Endometrium (tissue), 2 donors: ENCODE results near the gene ZDHHC24.

Experiments used
- FAIRE-seq: peaks from 2 replicates; lab custom pipeline; 2012; peaks lifted over from hg19 to GRCh38; lab: Jason Lieb, UNC
- donor health status: control.
- donor health status: control.

The ZDHHC24 gene

DNA sequence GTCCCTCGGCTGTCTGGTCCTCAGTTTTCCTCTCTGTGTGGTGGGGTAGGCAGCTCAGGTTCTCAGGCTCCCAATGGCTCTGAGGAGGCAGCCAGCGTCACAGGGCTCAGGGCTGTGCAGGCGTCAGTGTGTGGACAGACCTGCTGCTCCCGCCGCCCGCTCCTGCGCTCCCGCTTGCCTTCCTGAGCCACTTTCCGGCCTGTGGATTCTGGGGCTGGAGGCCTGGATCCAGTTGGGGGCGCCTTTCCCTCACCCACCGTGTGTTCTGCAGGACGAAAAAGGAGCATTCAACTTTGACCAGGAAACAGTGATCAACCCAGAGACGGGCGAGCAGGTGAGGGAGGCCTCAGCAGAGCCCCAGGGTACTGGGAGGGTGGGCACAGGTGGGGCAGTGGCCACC is 50.9 kb downstream of the ZDHHC24 start:
- no peak for FAIRE-seq

DNA sequence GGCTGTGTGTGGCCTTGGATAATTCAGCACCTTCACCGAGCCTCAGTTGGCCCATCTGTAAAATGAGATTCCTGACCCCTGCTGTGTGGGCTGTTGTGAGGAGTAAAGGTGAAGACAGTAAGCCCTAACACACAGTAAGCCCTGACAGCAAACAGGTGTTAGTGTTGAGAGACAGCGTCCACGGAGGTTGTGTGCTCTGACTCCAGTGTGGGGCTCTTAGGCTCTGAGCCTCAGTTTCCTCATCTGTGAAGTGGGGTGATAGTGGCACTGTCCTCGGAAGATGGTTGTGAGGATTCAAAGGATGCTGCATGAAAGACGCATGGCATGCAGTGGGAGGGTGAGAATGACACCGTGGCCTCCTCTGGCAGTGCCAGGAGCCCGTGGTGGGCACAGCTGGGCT is 51.4 kb downstream of the ZDHHC24 start:
- FAIRE-seq = no peak

DNA sequence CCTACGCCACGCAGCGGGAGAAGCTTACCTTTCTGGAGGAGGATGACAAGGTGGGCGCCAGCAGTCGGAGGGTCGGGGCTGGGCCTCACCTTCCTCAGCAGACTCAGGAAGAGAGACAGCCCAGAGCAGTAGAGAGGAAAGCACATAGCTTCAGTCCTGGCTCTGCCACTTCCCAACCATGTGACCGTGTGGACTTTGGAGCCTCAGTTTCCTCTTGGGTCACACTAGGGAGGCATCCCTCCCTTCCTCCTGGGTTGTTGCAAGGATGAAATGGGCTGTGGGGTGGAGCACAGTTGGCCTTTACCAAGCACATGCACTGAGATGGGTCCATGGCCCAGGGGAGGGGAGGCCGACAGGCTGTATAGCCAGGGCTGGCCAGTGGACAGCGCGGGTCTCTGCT is 52.7 kb downstream of the ZDHHC24 start:
- FAIRE-seq = no peak

DNA sequence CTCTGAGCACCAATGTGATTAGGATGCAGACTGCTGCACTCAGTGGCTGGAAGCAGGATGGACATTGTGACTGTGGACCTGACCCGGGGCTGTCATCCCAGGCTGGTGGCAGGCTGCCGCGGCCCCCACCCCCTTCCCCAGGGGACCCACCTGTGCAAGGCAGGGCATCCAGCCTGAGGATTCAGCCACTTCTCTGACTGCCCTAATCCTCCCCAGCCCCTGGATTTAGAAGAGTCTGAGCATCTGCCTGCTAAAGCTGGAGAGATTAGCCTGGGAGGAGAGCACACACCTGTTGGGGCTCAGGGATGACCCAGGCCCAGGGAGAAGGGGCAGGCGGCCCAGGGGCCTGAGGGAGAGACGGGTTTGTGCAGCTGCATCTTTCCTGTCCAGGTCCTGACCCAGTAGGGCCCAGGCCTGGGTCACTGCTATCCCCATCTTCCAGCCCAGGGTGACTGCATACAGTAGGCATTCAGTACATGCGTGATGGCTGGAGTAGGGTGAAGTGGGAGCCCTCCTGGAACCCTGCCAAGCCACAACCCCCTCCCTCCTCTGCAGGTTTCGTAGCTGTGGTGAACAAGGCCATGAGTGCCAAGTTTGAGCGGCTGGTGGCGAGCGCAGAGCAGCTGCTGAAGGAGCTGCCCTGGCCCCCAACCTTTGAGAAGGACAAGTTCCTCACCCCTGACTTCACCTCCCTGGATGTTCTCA is 53.5 kb downstream of the ZDHHC24 start:
- FAIRE-seq = no peak

DNA sequence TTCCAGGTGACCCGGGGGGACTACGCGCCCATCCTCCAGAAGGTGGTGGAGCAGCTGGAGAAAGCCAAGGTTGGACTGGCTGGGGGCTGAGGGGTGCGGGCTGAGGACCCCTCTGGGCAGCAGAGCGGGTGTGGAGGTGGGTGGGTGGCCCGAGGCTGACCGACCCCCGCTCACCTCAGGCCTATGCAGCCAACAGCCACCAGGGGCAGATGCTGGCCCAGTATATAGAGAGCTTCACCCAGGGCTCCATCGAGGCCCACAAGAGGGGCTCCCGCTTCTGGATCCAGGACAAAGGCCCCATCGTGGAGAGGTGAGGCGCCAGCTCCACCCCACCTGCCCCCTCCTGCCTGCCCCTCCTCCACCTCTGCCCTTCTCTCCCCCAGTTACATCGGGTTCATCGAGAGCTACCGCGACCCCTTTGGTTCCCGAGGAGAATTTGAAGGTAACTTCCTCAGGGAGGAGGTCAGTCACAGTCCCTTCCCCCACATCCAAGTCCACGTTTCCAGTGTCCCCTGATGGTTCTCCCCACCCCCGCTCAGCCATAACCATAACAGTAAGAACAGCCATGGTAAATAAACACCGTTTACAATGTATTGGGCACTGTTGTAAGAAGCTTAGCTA is 54.4 kb downstream of the ZDHHC24 start:
- no peak for FAIRE-seq

DNA sequence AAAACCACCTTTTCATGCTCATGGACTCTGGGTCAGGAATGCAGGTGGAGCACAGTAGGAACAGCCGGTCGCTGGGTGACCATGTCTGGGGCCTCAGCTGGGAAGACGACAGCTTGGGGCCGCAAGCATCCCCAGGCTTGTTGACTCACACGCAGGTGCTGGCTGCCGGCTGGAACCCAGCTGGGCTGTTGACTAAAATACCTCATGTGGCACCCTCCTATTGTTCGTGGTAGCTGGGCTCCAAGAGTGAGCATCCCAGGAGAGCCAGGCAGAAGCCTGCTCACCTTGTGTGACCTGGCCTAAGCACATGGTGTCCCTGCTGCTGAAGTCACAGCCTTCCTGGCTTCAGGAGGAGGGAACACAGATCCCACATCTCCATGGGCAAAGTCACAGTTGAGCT is 56.2 kb downstream of the ZDHHC24 start:
- FAIRE-seq = no peak

DNA sequence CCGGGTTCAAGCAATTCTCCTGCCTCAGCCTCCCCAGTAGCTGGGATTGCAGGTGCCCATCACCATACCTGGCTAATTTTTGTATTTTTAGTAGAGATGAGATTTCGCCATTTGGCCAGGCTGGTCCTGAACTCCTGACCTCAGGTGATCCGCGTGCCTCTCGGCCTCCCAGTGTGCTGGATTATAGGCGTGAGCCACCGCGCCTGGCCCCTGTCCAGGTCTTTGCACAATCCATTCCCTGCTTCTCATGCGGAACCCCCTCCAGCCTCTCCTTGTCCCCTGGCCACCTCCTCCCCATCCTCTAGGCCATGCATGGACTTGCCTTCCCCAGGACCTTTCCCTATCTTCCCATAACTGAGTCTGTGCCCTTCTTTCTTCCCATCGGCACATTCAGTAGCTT is 56.9 kb downstream of the ZDHHC24 start:
- FAIRE-seq = no peak

DNA sequence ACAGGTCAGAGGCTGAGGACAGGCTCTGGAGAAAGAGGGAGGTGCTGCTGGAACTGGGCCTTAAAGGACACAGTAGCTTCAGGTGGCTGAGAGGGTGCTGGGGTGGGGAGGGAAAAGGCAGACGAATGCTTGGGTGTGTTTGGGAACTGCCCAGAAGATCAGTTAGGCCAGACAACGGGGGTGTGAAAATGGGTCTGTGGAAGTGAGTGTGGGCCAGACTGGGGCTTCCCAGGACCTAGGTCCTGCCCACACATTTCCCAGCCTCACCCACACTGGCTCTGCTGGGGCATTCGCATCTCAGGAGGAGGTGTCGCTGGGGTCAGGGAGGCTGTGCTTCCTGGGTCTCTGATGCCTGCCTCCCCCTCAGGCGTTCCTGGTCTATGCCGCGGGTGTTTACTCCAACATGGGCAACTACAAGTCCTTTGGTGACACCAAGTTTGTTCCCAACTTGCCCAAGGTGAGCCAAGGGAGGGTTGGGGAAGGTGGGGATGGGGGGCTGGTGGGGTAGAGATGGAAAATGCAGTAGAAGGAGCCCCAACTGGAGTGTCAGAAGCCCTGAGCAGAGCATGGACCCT is 61.0 kb downstream of the ZDHHC24 start:
- FAIRE-seq = no peak

DNA sequence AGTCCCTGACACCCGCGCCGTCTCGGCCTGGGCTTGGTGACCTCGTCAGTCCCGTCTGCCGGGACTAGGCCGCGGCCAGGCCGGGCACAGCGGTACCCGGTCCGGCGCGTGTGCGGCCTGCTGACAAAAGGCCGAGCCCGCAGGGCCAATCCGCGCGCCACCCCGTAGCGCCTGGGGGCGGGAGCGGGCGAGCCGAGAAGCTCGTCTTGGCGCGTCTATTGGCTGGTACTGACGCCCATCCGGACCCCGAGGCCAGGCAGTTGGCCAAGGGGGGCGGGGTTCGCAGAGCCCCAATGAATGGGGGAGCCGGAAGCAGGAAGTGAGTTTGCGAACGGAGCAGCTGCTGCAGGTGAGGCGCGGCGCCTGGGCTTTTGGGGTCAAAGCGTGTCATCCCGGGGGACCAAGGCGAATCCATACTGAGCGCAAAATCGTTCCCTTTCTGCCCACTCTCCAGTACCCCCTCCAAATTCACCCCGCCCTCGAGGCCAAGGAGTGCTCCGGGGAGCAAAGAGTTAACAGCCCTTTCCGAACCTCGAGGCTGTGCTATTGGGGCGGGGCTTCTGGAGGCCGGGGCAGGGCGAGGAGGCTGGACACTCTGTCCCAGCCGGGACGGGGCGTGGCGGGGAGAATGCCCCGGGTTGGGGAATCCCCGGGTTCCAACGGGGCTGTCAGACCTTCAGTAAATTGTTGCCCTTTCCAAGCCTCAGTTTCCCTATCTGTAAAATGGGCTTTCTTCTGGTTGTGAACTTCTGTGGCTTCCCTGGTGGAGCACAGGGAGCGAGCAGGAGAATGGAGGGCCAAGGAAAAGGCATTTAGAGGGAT is 65.5 kb downstream of the ZDHHC24 start, which contains the start of gene DPP3:
DPP3 (plus strand) TSS at position 318 of the 822 bp plus-strand sequence. CDS start 1,767 bp downstream, outside the sequence.
- FAIRE-seq = no peak

DNA sequence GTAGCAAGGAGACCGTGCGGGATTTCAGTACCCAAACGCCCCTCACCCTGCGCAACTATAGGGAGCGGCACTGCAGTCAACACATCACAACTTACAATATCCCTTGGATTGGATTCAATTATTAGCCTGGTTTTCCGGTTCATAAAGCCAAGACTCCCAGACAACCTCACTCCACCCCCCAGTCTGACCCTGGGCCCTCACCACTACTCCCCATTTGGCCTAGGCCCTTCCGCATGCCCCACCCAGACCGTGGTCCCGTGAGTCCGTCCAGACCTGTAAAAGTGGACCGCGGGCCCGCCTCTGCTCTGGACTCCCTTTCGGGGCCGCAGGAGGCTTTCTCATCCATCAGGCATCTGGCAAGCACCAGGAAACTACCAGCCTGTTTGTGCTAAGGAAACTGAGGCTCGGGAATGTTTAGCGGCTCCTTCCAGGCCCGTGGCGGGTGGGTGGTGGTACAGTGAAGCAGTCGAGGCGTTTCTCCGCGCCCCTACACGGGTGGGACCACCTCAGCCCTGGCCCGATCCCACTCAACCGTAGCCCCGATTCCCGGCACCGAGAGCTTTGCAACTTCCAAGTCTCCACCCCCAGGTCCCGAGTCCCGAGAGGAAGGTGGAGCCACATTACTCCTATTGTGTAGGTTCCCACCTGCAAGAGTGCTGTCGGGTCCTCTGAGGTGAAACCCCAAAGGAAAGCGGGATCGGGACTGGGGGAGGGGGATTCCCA is 66.3 kb downstream of the ZDHHC24 start:
- FAIRE-seq = no peak

DNA sequence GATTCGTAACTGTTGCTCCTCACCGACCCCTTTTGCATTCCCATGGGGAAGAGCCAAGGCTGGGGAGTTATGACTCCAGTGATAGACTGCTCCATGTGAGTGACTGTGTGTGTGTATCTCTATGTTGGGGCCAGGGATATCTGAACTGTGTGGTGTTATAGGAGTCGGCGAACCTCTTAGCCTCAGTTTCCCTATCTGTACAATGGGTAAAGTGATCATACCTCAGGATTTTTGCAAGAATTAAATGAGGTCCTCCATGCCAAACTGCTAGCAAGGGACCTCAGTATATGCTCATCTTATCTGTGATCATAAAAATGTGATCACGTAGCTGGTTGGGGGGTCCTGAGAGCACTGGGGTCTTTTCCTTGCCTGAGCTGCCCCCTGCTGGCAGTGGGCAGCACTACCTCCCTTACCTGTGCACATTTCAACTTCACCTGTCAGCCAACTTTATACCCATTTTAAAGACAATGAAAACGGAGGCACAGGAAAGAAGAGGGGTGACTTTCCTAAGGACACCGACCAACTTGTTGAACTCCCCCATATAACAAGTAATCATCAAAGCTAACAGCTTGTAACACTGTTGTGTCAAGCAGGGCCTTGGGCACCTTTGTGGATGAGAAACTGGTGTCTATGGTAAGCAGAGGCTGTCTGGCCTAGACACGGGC is 67.0 kb downstream of the ZDHHC24 start:
- no peak for FAIRE-seq

DNA sequence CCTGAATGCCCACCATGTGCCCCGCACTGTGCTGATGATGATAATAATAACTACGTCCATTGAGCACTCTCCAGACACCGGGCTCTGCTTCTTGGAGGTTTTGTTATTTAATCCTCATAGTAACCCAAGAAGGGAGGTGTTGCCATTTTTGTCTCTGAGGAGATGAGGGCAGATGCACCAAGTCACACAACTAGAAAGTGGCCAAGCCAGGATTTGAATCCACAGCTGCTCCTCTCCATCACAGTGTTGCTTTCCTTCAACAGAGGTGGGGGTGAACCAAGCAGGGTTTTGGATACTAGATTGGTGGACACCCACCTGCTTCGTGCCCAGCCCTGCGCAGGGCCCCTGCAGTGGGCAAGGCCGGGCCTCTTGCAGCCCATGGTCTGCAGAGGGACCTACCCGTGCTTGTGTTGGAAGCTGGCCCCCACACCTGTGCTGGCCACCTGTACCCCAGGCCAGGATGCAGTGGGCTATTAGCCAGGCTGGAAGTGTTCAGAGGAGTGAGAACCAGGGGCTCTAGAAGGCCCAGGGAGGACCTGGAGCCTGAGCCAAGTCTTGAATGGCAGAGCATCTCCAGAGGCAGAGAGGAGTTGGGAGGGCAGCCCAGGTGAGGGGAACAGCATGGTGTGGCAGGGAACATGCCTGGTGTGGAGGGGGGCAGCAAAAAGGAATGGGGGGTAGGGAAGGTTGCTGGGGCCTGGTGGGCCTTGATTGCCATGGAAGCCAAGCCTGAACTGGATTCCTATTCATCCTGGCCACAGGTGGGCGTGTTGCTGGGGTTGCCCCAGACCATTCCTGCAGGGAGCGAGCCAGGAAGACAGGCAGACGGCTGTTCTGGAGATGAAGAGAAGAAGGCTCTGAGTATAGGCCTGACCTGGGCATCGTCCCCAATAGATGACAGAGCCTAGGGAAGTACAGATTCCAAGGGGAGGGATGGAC is 68.3 kb downstream of the ZDHHC24 start:
- FAIRE-seq = no peak

DNA sequence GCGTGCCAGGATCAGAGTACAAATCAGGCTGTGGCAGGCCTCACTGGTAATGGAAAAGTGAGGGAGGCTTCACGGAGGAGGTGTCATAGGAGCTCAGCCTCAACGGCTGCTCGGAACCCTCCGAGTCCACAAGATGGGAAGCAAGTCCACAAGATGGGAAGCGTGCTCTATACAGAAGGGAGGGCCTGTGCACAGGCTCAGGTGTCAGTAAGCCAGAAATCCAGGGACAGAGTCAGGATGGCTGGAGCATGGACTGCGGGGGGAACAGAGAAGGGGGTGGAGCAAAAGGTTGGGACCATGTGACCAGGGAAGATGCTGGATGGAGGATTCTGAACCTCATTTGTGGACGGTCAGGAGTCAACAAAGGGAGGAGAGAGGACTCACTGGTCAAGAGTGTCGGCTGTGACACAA is 69.0 kb downstream of the ZDHHC24 start:
- no peak for FAIRE-seq

DNA sequence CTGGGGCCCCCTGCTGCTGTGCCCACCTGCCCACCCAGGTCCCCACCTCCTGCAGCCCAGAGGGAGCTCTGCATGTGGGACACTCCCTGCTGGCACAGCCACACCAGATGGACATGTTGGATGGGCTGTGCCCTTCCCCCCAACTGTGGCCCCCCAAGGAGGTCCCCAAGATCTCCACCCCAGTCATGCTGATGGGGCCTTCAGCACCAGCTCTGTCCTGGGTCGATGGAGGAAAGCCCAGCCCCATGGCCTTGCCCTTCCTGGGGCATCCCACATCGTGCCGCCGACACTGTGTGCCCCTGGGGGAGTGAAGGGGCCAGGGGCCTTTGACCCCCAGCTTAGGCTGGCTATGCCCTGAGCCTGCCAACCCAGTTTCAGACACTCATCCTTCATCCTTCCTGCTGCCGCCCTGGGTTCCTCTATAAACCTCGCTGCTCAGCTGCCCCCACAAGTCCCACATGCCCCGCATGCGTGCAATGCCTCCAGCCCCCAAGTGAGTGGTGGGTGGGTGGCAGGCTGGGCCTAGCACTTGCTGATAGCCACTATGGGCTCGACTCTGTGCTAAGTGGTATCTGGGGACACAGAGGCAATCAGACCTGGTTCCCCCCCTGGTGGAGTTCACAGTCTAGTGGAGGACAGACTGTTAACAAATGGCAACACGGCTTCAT is 69.5 kb downstream of the ZDHHC24 start:
- FAIRE-seq = no peak

DNA sequence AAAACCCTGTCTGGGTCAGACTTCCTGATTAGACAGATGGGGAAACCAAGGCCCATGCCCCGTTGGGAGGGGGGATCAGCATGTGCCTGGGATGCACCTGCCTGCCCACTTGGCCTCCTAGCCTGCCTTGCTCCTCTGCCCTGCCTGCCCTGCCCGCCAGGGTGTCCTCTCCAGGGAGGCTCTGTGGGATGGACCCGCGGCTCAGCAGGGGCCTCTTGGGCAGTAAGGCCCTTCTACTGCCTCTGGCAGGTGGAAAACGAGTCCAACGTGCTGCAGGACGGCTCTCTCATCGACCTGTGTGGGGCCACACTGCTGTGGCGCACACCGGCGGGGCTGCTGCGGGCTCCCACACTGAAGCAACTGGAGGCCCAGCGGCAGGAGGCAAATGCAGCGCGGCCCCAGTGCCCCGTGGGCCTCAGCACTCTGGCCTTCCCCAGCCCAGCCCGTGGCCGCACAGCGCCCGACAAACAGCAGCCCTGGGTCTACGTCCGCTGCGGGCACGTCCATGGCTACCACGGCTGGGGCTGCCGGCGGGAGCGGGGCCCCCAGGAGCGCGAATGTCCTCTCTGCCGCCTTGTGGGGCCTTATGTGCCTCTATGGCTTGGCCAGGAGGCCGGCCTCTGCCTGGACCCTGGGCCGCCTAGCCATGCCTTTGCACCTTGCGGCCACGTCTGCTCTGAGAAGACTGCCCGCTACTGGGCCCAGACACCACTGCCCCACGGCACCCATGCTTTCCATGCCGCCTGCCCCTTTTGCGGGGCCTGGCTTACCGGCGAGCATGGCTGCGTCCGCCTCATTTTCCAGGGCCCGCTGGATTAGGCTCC is 70.3 kb downstream of the ZDHHC24 start:
- no peak for FAIRE-seq

DNA sequence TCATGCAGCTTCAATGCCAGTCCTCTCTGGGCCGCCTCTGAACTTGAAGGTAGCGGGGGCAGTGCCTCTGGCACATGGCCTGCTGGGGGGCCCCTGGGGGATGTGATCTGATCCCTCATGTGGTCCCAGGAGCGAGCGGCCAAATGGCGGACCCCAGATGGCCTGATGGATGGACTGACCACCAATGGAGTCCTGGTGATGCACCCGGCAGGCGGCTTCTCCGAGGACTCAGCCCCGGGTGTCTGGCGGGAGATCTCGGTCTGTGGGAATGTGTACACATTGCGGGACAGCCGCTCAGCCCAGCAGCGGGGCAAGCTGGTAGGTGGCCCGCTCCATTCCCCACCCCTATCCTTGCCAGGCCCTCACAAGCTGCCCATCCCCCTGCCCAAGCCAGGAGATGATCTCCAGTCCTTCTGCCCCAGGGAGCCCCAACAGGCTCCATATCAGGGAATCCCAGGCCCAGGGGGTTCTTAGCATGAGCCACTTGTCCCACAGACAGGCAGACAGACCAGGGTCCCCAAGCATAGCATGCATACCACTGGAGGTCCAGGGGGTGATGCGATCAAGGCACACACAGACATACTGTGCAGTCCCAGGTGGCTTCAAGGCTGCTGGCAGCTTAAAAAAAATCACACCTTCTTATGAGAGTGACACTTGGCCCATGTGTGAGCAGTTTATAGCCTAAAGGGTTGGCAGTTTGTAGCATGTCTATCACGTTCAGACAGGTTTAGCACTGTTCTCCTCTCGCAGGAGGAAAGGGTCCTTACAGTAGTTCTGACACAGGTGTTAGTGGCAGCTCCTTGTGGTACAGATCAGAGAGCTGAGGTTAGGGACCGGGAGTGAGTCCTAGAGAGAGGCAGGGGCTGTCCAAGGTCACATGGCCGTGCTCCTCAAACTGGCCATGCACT is 72.0 kb downstream of the ZDHHC24 start:
- FAIRE-seq = no peak

DNA sequence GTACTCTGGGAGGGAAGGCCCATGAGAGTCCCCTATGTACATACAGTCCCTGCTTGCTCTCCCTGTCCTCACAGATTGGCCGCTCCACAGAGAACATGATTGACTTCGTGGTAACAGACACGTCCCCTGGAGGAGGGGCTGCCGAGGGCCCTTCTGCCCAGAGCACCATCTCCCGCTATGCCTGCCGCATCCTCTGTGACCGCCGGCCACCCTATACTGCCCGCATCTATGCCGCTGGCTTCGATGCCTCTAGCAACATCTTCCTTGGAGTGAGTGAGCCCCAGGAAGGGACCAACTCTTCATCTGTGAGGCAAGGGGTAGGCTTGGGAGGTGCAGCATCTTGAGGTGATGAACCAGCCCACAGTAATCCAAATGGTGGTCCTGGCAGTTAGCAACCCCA is 72.7 kb downstream of the ZDHHC24 start:
- no peak for FAIRE-seq

DNA sequence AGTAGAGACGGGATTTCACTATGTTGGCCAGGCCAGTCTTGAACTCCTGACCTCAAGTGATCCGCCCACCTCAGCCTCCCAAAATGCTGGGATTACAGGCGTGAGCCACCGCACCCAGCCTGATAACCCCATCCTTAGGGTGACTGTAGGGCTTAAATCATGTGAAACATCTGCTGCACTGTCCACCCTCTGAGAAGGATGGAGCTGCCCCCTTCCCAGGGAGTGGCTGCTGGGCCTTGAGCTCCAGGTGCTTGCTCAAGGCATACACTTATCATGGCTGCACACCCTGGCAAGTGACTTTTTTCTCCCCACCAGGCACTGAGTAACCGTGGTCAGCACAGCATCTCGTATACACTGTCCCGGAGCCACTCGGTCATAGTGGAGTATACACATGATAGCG is 73.8 kb downstream of the ZDHHC24 start:
- no peak for FAIRE-seq
